HFFc6 (cell line): ENCODE data around the gene FAF1. TPM values are rescaled to one million over a fixed set of nuclear protein-coding genes. Genes with fewer than 3 reads are reported as not detected.
"Not testable (repeated sequence)": the region's sequence is repeated elsewhere in the genome, so short reads cannot be mapped to it uniquely, and the experiment has no call there.

Source experiments
- DNase-seq: peaks from one replicate; pipeline ENCODE4 v3.0.0-alpha.2; 2018
- H3K27ac Mint-ChIP-seq: 2 replicates; pipeline ENCODE4 v1.8.0; 2020; ENCODE audit warnings: mild to moderate bottlenecking, mixed read lengths
- H3K27me3 Mint-ChIP-seq: 2 replicates; pipeline ENCODE4 v1.8.0; 2021; ENCODE audit warnings: mild to moderate bottlenecking, moderate library complexity, mixed read lengths; ENCODE audit not compliant: insufficient read depth
- H3K36me3 Mint-ChIP-seq: 2 replicates; pipeline ENCODE4 v1.8.0; 2021; ENCODE audit warnings: low read depth, mixed read lengths
- H3K4me1 Mint-ChIP-seq: 2 replicates; pipeline ENCODE4 v1.8.0; 2020; ENCODE audit warnings: low read depth, mixed read lengths
- H3K4me3 Mint-ChIP-seq: 2 replicates; pipeline ENCODE4 v1.8.0; 2020; ENCODE audit warnings: mild to moderate bottlenecking, moderate library complexity, mixed read lengths
- H3K9me3 Mint-ChIP-seq: 2 replicates; pipeline ENCODE4 v1.8.0; 2020; ENCODE audit warnings: mild to moderate bottlenecking, mixed read lengths
- CTCF ChIP-seq: fragments of 200-600 bp; sonication (generic); IDR thresholded peaks from 2 replicates; pipeline ENCODE4 v1.5.0; 2021; ENCODE audit warnings: antibody characterized with exemption, mild to moderate bottlenecking
- long read RNA-seq: library from polyadenylated mRNA; unstranded; transcript quantifications from one replicate; pipeline ENCODE4 v2.0.0, GENCODE V29; 2019
- total RNA-seq, 6 experiments: library from RNA; stranded (reverse); fragmentation: NEBNext Ultra II Directional; extraction: Animal tissue kit (Norgen Biotek cat#: 25700); gene quantifications; 2 replicates in 1 of 6; 3 replicates in 5 of 6; pipeline ENCODE4 v1.2.3, GENCODE V29; 2021

The FAF1 gene
- total RNA-seq: 10 to 100 TPM; 60.1 to 79.1 (median 67.8) TPM
- long read RNA-seq, full-length matches to known transcripts: 10 of 19 reads
- long read RNA-seq, partial matches to known transcripts: 3 of 19 reads
- long read RNA-seq, other reads (novel, unspliced or antisense): 6 of 19 reads

GRCh38 chr1:50959913-50960844, at the start of gene FAF1:
Gene FAF1 (minus strand): TSS chr1:50960267. CDS start chr1:50959811, 456 bp downstream.
- peak; percentile 98 for DNase-seq
- peak; percentile 64 for TF ChIP-seq CTCF

GRCh38 chr1:51009381-51009780, 49.3 kb upstream of the FAF1 start:
- DNase-seq: no peak
- H3K27me3 Mint-ChIP-seq: peaks cover 4% of the 10 kb centered on the region; the same call in 1 of the 2 replicates

More at GRCh38 chr1:50959913-50960844, at the start of gene FAF1:
- H3K4me3 Mint-ChIP-seq: peak within 1 kb of the TSS; percentile 93
- H3K4me1 Mint-ChIP-seq: peaks cover 30% of the 10 kb centered on the region
- H3K27ac Mint-ChIP-seq: peak within 1 kb of the TSS; percentile 91
- H3K9me3 Mint-ChIP-seq: no peaks in the 10 kb centered on the region
- no peaks in the 10 kb centered on the region for H3K36me3 Mint-ChIP-seq
- H3K27me3 Mint-ChIP-seq: no peaks in the 10 kb centered on the region

GRCh38 chr1:51005549-51005948, 45.5 kb upstream of the FAF1 start:
- H3K27ac Mint-ChIP-seq, H3K27me3 Mint-ChIP-seq, H3K36me3 Mint-ChIP-seq, DNase-seq, H3K4me1 Mint-ChIP-seq, H3K9me3 Mint-ChIP-seq, H3K4me3 Mint-ChIP-seq: not testable (repeated sequence)

More at GRCh38 chr1:51009381-51009780, 49.3 kb upstream of the FAF1 start:
- no peak for TF ChIP-seq CTCF
- H3K4me3 Mint-ChIP-seq: no peak overlapping the region
- no peaks in the 10 kb centered on the region for H3K4me1 Mint-ChIP-seq
- peaks cover 5% of the 10 kb centered on the region for H3K36me3 Mint-ChIP-seq
- no peak overlapping the region for H3K27ac Mint-ChIP-seq
- no peaks in the 10 kb centered on the region; the same call in 1 of the 2 replicates for H3K9me3 Mint-ChIP-seq

- H3K36me3 Mint-ChIP-seq: peaks cover 5% of the 10 kb centered on the region
- no peak overlapping the region for H3K27ac Mint-ChIP-seq
- peaks cover 4% of the 10 kb centered on the region; the same call in 1 of the 2 replicates for H3K27me3 Mint-ChIP-seq
- no peak overlapping the region for H3K4me3 Mint-ChIP-seq
- no peak for TF ChIP-seq CTCF
- no peak for DNase-seq
- H3K4me1 Mint-ChIP-seq: no peaks in the 10 kb centered on the region
- no peaks in the 10 kb centered on the region; the same call in 1 of the 2 replicates for H3K9me3 Mint-ChIP-seq
Observed at GRCh38 chr1:51002516-51002915, 42.4 kb upstream of the FAF1 start.

- no peaks in the 10 kb centered on the region for H3K36me3 Mint-ChIP-seq
- TF ChIP-seq CTCF: no peak
- no peak for DNase-seq
- H3K9me3 Mint-ChIP-seq: no peaks in the 10 kb centered on the region
- no peaks in the 10 kb centered on the region for H3K4me1 Mint-ChIP-seq
- H3K27me3 Mint-ChIP-seq: no peaks in the 10 kb centered on the region
- H3K27ac Mint-ChIP-seq: no peak overlapping the region
- H3K4me3 Mint-ChIP-seq: no peak overlapping the region
Observed at GRCh38 chr1:51000651-51001050, 40.6 kb upstream of the FAF1 start.

- DNase-seq: no peak
- Mint-ChIP-seq H3K27ac (no peak overlapping the region), H3K27me3 (no peaks in the 10 kb centered on the region), H3K36me3 (no peaks in the 10 kb centered on the region), H3K9me3 (no peaks in the 10 kb centered on the region), H3K4me3 (no peak overlapping the region), H3K4me1 (no peaks in the 10 kb centered on the region)
- no peak for TF ChIP-seq CTCF
Observed at GRCh38 chr1:51000160-51000559, 40.1 kb upstream of the FAF1 start.

GRCh38 chr1:50999375-50999774, 39.3 kb upstream of the FAF1 start:
- H3K27ac Mint-ChIP-seq, H3K4me3 Mint-ChIP-seq, H3K9me3 Mint-ChIP-seq, H3K27me3 Mint-ChIP-seq, H3K36me3 Mint-ChIP-seq, DNase-seq, H3K4me1 Mint-ChIP-seq: not testable (repeated sequence)
